Measurements from ENCODE around the gene TMEM53.

TMEM53 gene

GRCh38 chr1:44604157-44604955, 69.9 kb downstream of the TMEM53 start:
- DNase-seq (ENCODE audit: low read depth in 3 of 3): no peak

DNA sequence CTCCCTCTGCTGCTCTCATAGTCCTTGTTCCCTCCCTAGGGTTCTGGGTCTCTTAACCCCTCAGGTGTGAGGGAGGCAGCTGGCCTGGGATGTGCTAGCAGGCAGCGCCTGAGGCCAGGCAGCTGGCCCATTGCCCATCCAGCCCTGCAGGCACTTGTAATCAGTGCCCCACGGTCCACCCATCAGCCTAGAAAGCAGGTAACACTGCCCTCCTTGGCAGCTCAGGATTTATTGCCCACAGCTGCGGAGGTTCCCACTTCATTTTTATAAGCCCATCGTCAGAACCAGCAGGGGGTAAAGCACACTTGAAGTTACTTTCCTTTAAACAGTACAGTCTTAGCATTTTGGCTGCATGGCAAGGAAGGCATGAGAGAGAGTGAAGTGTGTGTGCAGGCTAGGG, 70.6 kb downstream of the TMEM53 start:
- no peak for DNase-seq (ENCODE audit: low read depth in 3 of 3)

All from stimulated activated CD4-positive, alpha-beta T cell treated with anti-CD3 and anti-CD28 coated beads, TNF-alpha, amount 100 ng/mL, for 48 hours (primary cell).